HepG2 (cell line): ENCODE data around the gene LGALS1. TPM values are rescaled to one million over a fixed set of nuclear protein-coding genes. Genes with fewer than 3 reads are reported as not detected.

Experiments used
- ATF3 ChIP-seq: sonication (generic); formaldehyde crosslinking; IDR thresholded peaks from 2 replicates; pipeline ENCODE4 v1.4.0; 2020; ENCODE audit warnings: missing genetic modification reagents
- EP300 ChIP-seq, 3 experiments: sonication (generic) in 1 of 3; formaldehyde crosslinking in 1 of 3; IDR thresholded peaks; 2 replicates each; pipeline versions ENCODE4 v1.5.1 to v1.6.1; 2011 to 2020; ENCODE audit warnings: low read depth in 2 of 3, low read length in 2 of 3, borderline replicate concordance in 1 of 3, improper control_type of control experiment in 1 of 3, mild to moderate bottlenecking in 1 of 3, missing genetic modification reagents in 1 of 3, moderate library complexity in 1 of 3
- GPN1 ChIP-seq: sonication (generic); formaldehyde crosslinking; IDR thresholded peaks from 2 replicates; pipeline ENCODE4 v1.5.1; 2020; ENCODE audit warnings: missing genetic modification reagents, borderline replicate concordance
- HMG20B ChIP-seq: conservative IDR thresholded peaks from 2 replicates; pipeline ENCODE4 v1.6.1; 2016; ENCODE audit warnings: missing genetic modification reagents, missing compliant biosample characterization
- HNF4G ChIP-seq, 2 experiments: sonication (generic) in 1 of 2; formaldehyde crosslinking in 1 of 2; IDR thresholded peaks; 2 replicates each; pipeline versions ENCODE4 v1.4.0 to v1.6.1; 2011 to 2020; ENCODE audit warnings: borderline replicate concordance in 2 of 2, low read depth in 2 of 2, mild to moderate bottlenecking in 2 of 2, low read length in 1 of 2, missing genetic modification reagents in 1 of 2, moderate library complexity in 1 of 2
- IRF2 ChIP-seq: IDR thresholded peaks from 2 replicates; pipeline ENCODE4 v1.6.1; 2018; ENCODE audit warnings: missing genetic modification reagents, missing compliant biosample characterization
- KLF9 ChIP-seq: IDR thresholded peaks from 2 replicates; pipeline ENCODE4 v1.6.1; 2016; ENCODE audit warnings: low read depth
- LCORL ChIP-seq, 2 experiments: fragments of 450-650 bp in 1 of 2; sonication (generic) in 1 of 2; formaldehyde crosslinking in 1 of 2; IDR thresholded peaks; 2 replicates each; pipeline versions ENCODE4 v1.5.0 to v1.6.1; 2017 to 2020; ENCODE audit warnings: antibody characterized with exemption in 1 of 2, missing genetic modification reagents in 1 of 2
- MEIS1 ChIP-seq: sonication (generic); formaldehyde crosslinking; IDR thresholded peaks from 2 replicates; pipeline ENCODE4 v1.9.0; 2021; ENCODE audit warnings: mild to moderate bottlenecking, missing genetic modification reagents, moderate library complexity, borderline replicate concordance
- NR2C2 ChIP-seq: sonication (generic); formaldehyde crosslinking; IDR thresholded peaks from 2 replicates; pipeline ENCODE4 v1.4.0; 2020; ENCODE audit warnings: missing genetic modification reagents, mild to moderate bottlenecking, moderate library complexity, borderline replicate concordance
- ONECUT2 ChIP-seq: sonication (generic); formaldehyde crosslinking; IDR thresholded peaks from 2 replicates; pipeline ENCODE4 v1.4.0; 2020; ENCODE audit warnings: missing genetic modification reagents
- SP140L ChIP-seq: sonication (generic); formaldehyde crosslinking; IDR thresholded peaks from 2 replicates; pipeline ENCODE4 v1.4.0; 2020; ENCODE audit warnings: missing genetic modification reagents, borderline replicate concordance
- SP5 ChIP-seq: IDR thresholded peaks from 2 replicates; pipeline ENCODE4 v1.6.1; 2016; ENCODE audit warnings: low read depth, borderline replicate concordance
- THAP11 ChIP-seq: IDR thresholded peaks from 2 replicates; pipeline ENCODE4 v1.6.1; 2016; ENCODE audit warnings: missing biosample characterization, missing genetic modification reagents
- U2AF2 ChIP-seq: fragments of 200-400 bp; formaldehyde crosslinking; IDR thresholded peaks from 2 replicates; pipeline ENCODE4 v1.6.1; 2017; ENCODE audit warnings: low read depth, mild to moderate bottlenecking, low read length
- ZBTB7A ChIP-seq: sonication (generic); formaldehyde crosslinking; IDR thresholded peaks from 2 replicates; pipeline ENCODE4 v1.8.0; 2022; ENCODE audit warnings: mild to moderate bottlenecking, missing genetic modification reagents
- ZBTB8A ChIP-seq: sonication (generic); formaldehyde crosslinking; IDR thresholded peaks from 2 replicates; pipeline ENCODE4 v1.4.0; 2020; ENCODE audit warnings: mild to moderate bottlenecking, low read depth, missing genetic modification reagents, borderline replicate concordance
- ZFYVE20 ChIP-seq: sonication (generic); formaldehyde crosslinking; IDR thresholded peaks from 2 replicates; pipeline ENCODE4 v1.8.0; 2023; ENCODE audit warnings: low read depth, mild to moderate bottlenecking, moderate library complexity, missing genetic modification reagents, borderline replicate concordance
- ZNF232 ChIP-seq: sonication (generic); formaldehyde crosslinking; IDR thresholded peaks from 2 replicates; pipeline ENCODE4 v1.4.0; 2020; ENCODE audit warnings: missing genetic modification reagents, borderline replicate concordance
- ZNF30 ChIP-seq: sonication (generic); formaldehyde crosslinking; IDR thresholded peaks from 2 replicates; pipeline ENCODE4 v1.5.0; 2020; ENCODE audit warnings: mild to moderate bottlenecking, missing genetic modification reagents
- ZNF616 ChIP-seq: sonication (generic); formaldehyde crosslinking; IDR thresholded peaks from 2 replicates; pipeline ENCODE4 v1.5.0; 2020; ENCODE audit warnings: low read depth, mild to moderate bottlenecking, missing genetic modification reagents
- ZNF652 ChIP-seq: IDR thresholded peaks from 2 replicates; pipeline ENCODE4 v1.6.1; 2016; ENCODE audit warnings: low read depth, borderline replicate concordance
- ZNF670 ChIP-seq: sonication (generic); formaldehyde crosslinking; IDR thresholded peaks from 2 replicates; pipeline ENCODE4 v1.8.0; 2022; ENCODE audit warnings: mild to moderate bottlenecking, missing genetic modification reagents, borderline replicate concordance
- ZSCAN12 ChIP-seq: sonication (generic); formaldehyde crosslinking; IDR thresholded peaks from 2 replicates; pipeline ENCODE4 v1.9.0; 2021; ENCODE audit warnings: mild to moderate bottlenecking, missing genetic modification reagents
- ZSCAN31 ChIP-seq: sonication (generic); formaldehyde crosslinking; IDR thresholded peaks from 2 replicates; pipeline ENCODE4 v1.5.0; 2020; ENCODE audit warnings: low read depth, mild to moderate bottlenecking, missing genetic modification reagents
- polyA plus RNA-seq, 8 experiments: library from polyadenylated mRNA; depleted of rRNA in 3 of 8; stranded (reverse) in 7 of 8; unstranded in 1 of 8; fragments of >200 nt; fragmentation: Illumina TruSeq in 4 of 8; extraction: Trizol in 4 of 8; gene quantifications; 2 replicates each; pipeline versions ENCODE4 v1.2.1 to v1.2.3, GENCODE V29; 2011 to 2016; ENCODE audit warnings: low read depth in 4 of 8, missing spikeins in 1 of 8, mixed read lengths in 1 of 8; ENCODE audit not compliant: insufficient read depth in 1 of 8
- total RNA-seq, 5 experiments: library from RNA; depleted of rRNA; stranded (reverse); fragments of >200 nt; fragmentation: Illumina TruSeq; extraction: Trizol; gene quantifications; 2 replicates each; pipeline ENCODE4 v1.2.3, GENCODE V29; 2016; ENCODE audit warnings: low read depth in 1 of 5
- TF ChIP-seq, protein P1 (sequence below): IDR thresholded peaks from 2 replicates; pipeline ENCODE4 v1.6.1; 2016; ENCODE audit warnings: low read depth

The LGALS1 gene
- total and polyA plus RNA-seq, 2 of the 13 experiments (the other 11 are each of a cell fraction or from before 2014, with no cell fraction given): 103 to 858 TPM

DNA sequence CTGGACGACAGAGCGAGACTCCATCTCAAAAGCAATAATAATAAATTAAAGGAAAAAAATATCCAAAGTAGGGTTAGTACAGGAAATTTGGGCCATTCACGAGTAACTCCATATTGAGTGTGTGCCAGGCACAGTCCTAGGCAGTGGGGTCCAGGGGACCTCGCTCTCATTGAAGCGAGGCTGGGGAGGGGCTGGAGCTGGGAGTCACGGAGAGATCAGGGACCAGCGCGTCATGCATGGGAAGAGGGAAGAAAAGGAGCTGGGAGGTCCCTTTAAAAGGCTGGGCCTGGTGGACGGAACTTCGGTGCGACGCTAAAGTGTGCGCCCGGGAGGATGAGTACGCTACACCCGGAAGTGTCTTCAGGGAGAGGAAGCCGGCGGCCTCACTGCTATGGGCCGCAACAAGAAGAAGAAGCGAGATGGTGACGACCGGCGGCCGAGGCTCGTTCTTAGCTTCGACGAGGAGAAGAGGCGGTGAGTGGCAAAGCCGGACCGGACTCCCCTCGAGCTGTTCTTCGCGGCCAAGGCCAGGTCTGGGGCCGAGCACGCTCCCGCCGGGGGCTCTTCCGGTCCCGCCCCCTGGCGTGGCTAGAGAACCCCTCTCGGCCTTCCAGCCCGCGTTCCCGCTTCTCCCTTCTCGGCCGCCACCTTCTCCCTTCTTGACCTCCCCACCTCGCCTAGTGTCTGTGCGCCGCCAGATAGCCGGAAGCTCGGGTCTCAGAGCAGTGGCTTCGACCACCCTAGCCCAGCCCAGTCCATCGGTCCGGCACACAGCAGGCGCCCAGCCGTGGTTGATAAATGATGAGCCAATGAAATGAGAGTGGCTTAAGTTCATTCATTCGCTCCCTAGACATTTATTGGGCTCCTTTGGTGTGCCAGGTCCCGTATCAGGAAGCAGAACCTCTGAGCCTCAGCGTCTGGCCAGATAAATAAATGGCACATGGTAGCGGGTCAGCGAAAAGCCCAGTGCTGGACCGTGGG, 10.9 kb downstream of the LGALS1 start, which contains the start of gene NOL12 (continued):
- TF ChIP-seq HNF4G (IDR thresholded peaks at IDR 0.05; ENCODE audit: borderline replicate concordance, low read depth, low read length) (peak; percentile 46; the same call in 1 of the 2 replicates), HNF4G (CRISPR knock-in tag; IDR thresholded peaks at IDR 0.05; ENCODE audit: borderline replicate concordance, low read depth) (0 out of 2 replicates have a peak, but pooled peaks have one; percentile 41), GPN1 (CRISPR knock-in tag) (no peak; the same call in 1 of the 2 replicates), KLF9 (0 out of 2 replicates have a peak, but pooled peaks have one; percentile 49), MEIS1 (CRISPR knock-in tag) (0 out of 2 replicates have a peak, but pooled peaks have one; percentile 33), EP300 (IDR thresholded peaks at IDR 0.05; ENCODE audit: low read depth in 2 of 2, low read length in 2 of 2) (0 out of 4 replicates have a peak, but pooled peaks of 1 of the 2 experiments have one; percentile 24), EP300 (CRISPR knock-in tag; IDR thresholded peaks at IDR 0.05; ENCODE audit: borderline replicate concordance) (no peak), THAP11 (CRISPR knock-in tag) (peak; percentile 95), SP140L (CRISPR knock-in tag) (no peak), ZFYVE20 (no peak), ZNF616 (CRISPR knock-in tag) (peak; percentile 80; the same call in 1 of the 2 replicates), ZSCAN12 (CRISPR knock-in tag) (no peak), ZNF652 (CRISPR knock-in tag) (no peak), ZSCAN31 (CRISPR knock-in tag) (peak; percentile 92), U2AF2 (no peak), ZBTB8A (CRISPR knock-in tag) (no peak), HMG20B (no peak), NR2C2 (peak; percentile 60; the same call in 1 of the 2 replicates), ONECUT2 (CRISPR knock-in tag) (no peak), IRF2 (CRISPR knock-in tag) (peak; percentile 88; the same call in 1 of the 2 replicates), SP5 (peak; percentile 78), ZBTB7A (CRISPR knock-in tag) (peak; percentile 67; the same call in 1 of the 2 replicates), LCORL (IDR thresholded peaks at IDR 0.05) (no peak), LCORL (CRISPR knock-in tag; IDR thresholded peaks at IDR 0.05) (peak; percentile 79), ZNF30 (CRISPR knock-in tag) (0 out of 2 replicates have a peak, but pooled peaks have one; percentile 78), ATF3 (CRISPR knock-in tag) (peak; percentile 31; the same call in 1 of the 2 replicates), ZNF670 (CRISPR knock-in tag) (0 out of 2 replicates have a peak, but pooled peaks have one; percentile 52), ZNF232 (peak; percentile 53)
- TF ChIP-seq, protein P1, sequence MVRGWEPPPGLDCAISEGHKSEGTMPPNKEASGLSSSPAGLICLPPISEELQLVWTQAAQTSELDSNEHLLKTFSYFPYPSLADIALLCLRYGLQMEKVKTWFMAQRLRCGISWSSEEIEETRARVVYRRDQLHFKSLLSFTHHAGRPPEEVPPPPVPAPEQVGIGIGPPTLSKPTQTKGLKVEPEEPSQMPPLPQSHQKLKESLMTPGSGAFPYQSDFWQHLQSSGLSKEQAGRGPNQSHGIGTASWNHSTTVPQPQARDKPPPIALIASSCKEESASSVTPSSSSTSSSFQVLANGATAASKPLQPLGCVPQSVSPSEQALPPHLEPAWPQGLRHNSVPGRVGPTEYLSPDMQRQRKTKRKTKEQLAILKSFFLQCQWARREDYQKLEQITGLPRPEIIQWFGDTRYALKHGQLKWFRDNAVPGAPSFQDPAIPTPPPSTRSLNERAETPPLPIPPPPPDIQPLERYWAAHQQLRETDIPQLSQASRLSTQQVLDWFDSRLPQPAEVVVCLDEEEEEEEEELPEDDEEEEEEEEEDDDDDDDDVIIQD (CRISPR knock-in tag): no peak
